Endodermal cell (in vitro differentiated cells): Measurements from ENCODE around the gene ASCC1. TPM values are rescaled to one million over a fixed set of nuclear protein-coding genes. Genes with fewer than 3 reads are reported as not detected.

Experiments used
- DNase-seq: peaks from one replicate; pipeline ENCODE4 v3.0.0-alpha.2; 2017
- H3K27ac ChIP-seq: 2 replicates; pipeline ENCODE4 v1.5.1; 2013; ENCODE audit warnings: mild to moderate bottlenecking, low read depth, low read length, moderate library complexity
- H3K27me3 ChIP-seq: 2 replicates; pipeline ENCODE4 v1.6.1; 2013; ENCODE audit warnings: mild to moderate bottlenecking, low read length, moderate library complexity; ENCODE audit not compliant: insufficient read depth, control insufficient read depth, poor library complexity, severe bottlenecking
- H3K36me3 ChIP-seq: 2 replicates; pipeline ENCODE4 v1.7.0; 2013; ENCODE audit warnings: mild to moderate bottlenecking, low read length, moderate library complexity; ENCODE audit not compliant: control insufficient read depth, insufficient read depth
- H3K4me1 ChIP-seq: one replicate; pipeline ENCODE4 v1.7.0; 2013; ENCODE audit warnings: low read length; ENCODE audit not compliant: control insufficient read depth, insufficient read depth
- H3K4me3 ChIP-seq: 2 replicates; pipeline ENCODE4 v1.5.1; 2013; ENCODE audit warnings: mild to moderate bottlenecking, low read length, moderate library complexity
- H3K9ac ChIP-seq: 2 replicates; pipeline ENCODE4 v1.6.1; 2013; ENCODE audit warnings: mild to moderate bottlenecking, low read length, moderate library complexity; ENCODE audit not compliant: poor library complexity, severe bottlenecking; ENCODE audit errors: extremely low read depth
- H3K9me3 ChIP-seq: 2 replicates; pipeline ENCODE4 v1.6.1; 2013; ENCODE audit warnings: mild to moderate bottlenecking, low read length, moderate library complexity; ENCODE audit not compliant: control insufficient read depth
- H3K27ac Mint-ChIP-seq: 2 replicates; pipeline ENCODE4 v1.8.0; 2020; ENCODE audit warnings: mixed read lengths
- H3K27me3 Mint-ChIP-seq: 2 replicates; pipeline ENCODE4 v1.8.0; 2021; ENCODE audit warnings: mild to moderate bottlenecking, mixed read lengths; ENCODE audit not compliant: insufficient read depth
- H3K36me3 Mint-ChIP-seq: 2 replicates; pipeline ENCODE4 v1.8.0; 2020; ENCODE audit warnings: low read depth, mixed read lengths
- H3K4me1 Mint-ChIP-seq: 2 replicates; pipeline ENCODE4 v1.8.0; 2020; ENCODE audit warnings: mixed read lengths
- H3K4me3 Mint-ChIP-seq: 2 replicates; pipeline ENCODE4 v1.8.0; 2020; ENCODE audit warnings: mild to moderate bottlenecking, moderate library complexity, mixed read lengths
- H3K9me3 Mint-ChIP-seq: 2 replicates; pipeline ENCODE4 v1.8.0; 2020; ENCODE audit warnings: mild to moderate bottlenecking, mixed read lengths
- CTCF ChIP-seq: fragments of 200-600 bp; sonication (generic); conservative IDR thresholded peaks from 2 replicates; pipeline ENCODE4 v1.5.0; 2021; ENCODE audit warnings: antibody characterized with exemption, mild to moderate bottlenecking
- WGBS, 2 experiments: methylation state at CpG; one replicate each; pipeline versions ENCODE4 v1.1.5 to v1.1.7; 2013; ENCODE audit warnings: missing lambda C conversion rate in 2 of 2, mixed read lengths in 1 of 2; ENCODE audit not compliant: insufficient coverage in 1 of 2, insufficient read length in 1 of 2; 5-methylcytosine and 5-hydroxymethylcytosine counted together
- total RNA-seq, 2 donors: library from RNA; stranded (reverse); fragmentation: NEBNext Ultra II Directional in 1 of 2; extraction: Animal tissue kit (Norgen Biotek cat#: 25700) in 1 of 2; gene quantifications; 2 replicates in 1 of 2; 3 replicates in 1 of 2; pipeline ENCODE4 v1.2.1, GENCODE V29; 2021

The ASCC1 gene
- total RNA-seq, 2 donors from 2014 or later: 29.2 to 34.0 TPM

DNA sequence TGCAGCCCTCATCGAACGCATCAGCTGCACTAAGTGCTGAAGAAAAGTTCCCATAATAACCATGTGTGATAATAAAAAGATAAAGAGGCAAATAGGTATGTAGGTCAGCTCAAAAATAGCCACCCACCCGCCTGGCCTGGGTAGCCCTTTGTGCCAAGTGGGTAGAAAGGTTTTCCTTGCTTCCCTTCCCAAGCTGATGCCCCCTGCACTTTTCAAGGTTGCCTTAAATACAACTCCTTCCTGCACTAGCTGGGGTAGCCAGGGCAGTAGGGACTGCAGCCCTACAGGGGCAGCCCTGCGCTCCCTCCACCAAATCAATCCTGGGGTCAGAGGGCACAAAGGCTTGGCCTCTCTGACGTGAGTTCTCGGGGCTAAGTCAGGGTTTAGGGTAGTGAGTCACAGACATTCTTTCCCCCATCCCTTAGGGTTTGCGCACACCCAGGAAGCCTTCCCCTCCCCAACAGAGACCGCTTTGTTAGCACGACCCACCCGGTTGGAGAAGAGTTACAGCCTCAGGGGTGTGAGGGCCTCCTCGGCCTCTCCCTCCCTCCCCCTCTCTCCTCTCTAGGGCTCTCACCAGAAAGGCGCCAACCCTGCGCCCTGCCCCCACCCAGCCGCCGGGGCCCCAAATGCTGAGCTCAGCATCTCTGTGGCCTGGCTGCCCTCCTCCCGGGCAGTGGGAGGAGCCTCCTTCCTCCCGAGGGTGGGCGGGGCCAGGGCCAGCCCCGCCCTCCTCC, 44.3 kb upstream of the ASCC1 start:
- no peak for DNase-seq
- TF ChIP-seq CTCF: no peak
- Mint-ChIP-seq H3K27ac (peak overlapping the region; percentile 97), H3K9me3 (no peaks in the 10 kb centered on the region), H3K4me3 (peak overlapping the region; percentile 66), H3K36me3 (no peaks in the 10 kb centered on the region), H3K4me1 (peaks cover 47% of the 10 kb centered on the region), H3K27me3 (no peaks in the 10 kb centered on the region)
- Histone ChIP-seq H3K4me1 (peaks cover 12% of the 10 kb centered on the region), H3K9ac (no peak overlapping the region), H3K27ac (peak overlapping the region; percentile 88), H3K4me3 (peak overlapping the region; percentile 6), H3K27me3 (no peaks in the 10 kb centered on the region), H3K36me3 (no peaks in the 10 kb centered on the region), H3K9me3 (no peaks in the 10 kb centered on the region)
- 23 to 24% methylated on average over 10 to 19 of the region's 19 CpGs for WGBS, 2 experiments

- TF ChIP-seq CTCF: no peak
- Histone ChIP-seq H3K27me3 (no peaks in the 10 kb centered on the region), H3K9me3 (no peaks in the 10 kb centered on the region), H3K4me1 (peaks cover 11% of the 10 kb centered on the region), H3K36me3 (no peaks in the 10 kb centered on the region), H3K9ac (no peak overlapping the region), H3K4me3 (no peak overlapping the region), H3K27ac (peak overlapping the region; percentile 88)
- no peaks in the 10 kb centered on the region for H3K9me3 Mint-ChIP-seq
- peak overlapping the region; percentile 97 for H3K27ac Mint-ChIP-seq
- H3K4me1 Mint-ChIP-seq: peaks cover 49% of the 10 kb centered on the region
- 70 to 84% methylated on average over 3 to 5 of the region's 5 CpGs for WGBS, 2 experiments
- H3K27me3 Mint-ChIP-seq: no peaks in the 10 kb centered on the region
- no peaks in the 10 kb centered on the region for H3K36me3 Mint-ChIP-seq
- DNase-seq: no peak
- H3K4me3 Mint-ChIP-seq: no peak overlapping the region
These were observed 43.6 kb upstream of the ASCC1 start for GRCh38 chr10:72259491-72260238.

DNA sequence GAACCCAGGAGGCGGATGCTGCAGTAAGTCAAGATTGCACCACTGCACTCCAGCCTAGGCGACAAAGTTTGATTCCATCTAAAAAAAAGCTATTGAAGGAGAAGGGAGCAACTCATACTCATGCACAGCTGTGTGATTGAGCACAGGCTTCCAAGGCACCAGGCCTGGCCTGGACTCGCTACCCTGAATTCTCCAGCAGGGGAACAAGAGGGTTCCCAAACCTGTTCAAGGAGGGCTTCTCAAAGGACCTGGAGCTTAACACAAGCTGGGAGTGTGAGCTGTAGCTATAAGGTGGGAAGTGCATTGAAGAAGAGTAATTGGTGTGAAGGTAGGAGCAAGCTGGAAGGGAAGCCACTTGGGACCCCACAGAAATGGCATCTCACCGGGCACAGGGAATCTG, 42.5 kb upstream of the ASCC1 start:
- H3K4me3 Mint-ChIP-seq: no peak overlapping the region

More for the DNA sequence above, 42.5 kb upstream of the ASCC1 start:
- Mint-ChIP-seq H3K4me1 (peaks cover 48% of the 10 kb centered on the region), H3K27me3 (no peaks in the 10 kb centered on the region), H3K27ac (no peak overlapping the region), H3K36me3 (no peaks in the 10 kb centered on the region), H3K9me3 (no peaks in the 10 kb centered on the region)
- no peak overlapping the region for H3K27ac ChIP-seq
- peak; percentile 50 for TF ChIP-seq CTCF
- H3K36me3 ChIP-seq: no peaks in the 10 kb centered on the region
- 91 to 94% methylated on average over 4 of the region's 4 CpGs for WGBS, 2 experiments
- no peak overlapping the region for H3K9ac ChIP-seq
- H3K9me3 ChIP-seq: no peaks in the 10 kb centered on the region
- H3K4me3 ChIP-seq: no peak overlapping the region
- H3K27me3 ChIP-seq: no peaks in the 10 kb centered on the region
- H3K4me1 ChIP-seq: peaks cover 11% of the 10 kb centered on the region
- DNase-seq: peak; percentile 72
